COLO668 (cell line): ENCODE data around the gene CRELD2.

Experiments
- DNase-seq: peaks from one replicate; lab custom pipeline; 2025; ENCODE audit not compliant: unreplicated experiment; lab: John Stamatoyannopoulos, UW

Gene CRELD2, protein sequence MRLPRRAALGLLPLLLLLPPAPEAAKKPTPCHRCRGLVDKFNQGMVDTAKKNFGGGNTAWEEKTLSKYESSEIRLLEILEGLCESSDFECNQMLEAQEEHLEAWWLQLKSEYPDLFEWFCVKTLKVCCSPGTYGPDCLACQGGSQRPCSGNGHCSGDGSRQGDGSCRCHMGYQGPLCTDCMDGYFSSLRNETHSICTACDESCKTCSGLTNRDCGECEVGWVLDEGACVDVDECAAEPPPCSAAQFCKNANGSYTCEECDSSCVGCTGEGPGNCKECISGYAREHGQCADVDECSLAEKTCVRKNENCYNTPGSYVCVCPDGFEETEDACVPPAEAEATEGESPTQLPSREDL

DNA sequence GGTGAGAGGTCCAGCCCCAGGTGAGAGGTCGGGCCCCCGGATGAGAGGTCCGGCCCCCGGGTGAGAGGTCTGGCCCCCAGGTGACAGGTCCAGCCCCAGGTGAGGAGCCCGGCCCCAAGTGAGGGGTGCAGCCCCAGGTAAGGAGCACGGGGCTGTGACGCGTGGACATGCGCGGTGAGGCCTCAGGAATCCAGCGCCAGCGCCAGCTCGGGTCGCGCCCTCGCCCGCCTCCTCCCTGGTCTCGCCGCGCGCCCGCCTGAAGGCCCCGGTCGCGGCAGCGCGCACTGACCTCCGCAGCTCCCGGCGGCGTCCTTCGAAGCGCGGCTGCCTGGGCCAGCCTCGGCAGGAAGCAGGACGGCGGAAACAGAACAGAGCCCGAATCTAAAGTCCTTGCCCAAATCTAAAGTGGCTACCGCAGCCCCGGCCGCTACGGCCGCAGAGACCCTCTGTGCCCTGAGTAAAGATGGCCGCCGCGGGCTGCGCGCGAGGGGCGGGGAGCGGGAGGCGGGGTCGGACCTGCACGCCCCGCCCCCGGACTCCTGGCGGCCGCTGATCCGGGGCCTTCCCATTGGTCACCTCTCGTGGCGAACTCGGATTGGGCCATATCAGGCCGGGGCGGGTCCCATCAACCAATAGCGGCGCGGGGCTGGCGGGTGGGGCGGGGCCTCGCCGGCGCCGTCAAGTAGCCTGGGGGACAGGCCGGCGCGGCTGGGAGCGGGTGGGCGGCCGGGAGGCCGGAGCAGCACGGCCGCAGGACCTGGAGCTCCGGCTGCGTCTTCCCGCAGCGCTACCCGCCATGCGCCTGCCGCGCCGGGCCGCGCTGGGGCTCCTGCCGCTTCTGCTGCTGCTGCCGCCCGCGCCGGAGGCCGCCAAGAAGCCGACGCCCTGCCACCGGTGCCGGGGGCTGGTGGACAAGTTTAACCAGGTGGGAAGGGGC lies at the start of gene CRELD2, which contains the start of gene ALG12:
Gene CRELD2 (plus strand): TSS at position 661 of the 937 bp plus-strand sequence. CDS start 136 bp downstream, at position 797.
Gene ALG12 (minus strand): TSS at position 465 of the 937 bp plus-strand sequence. CDS start 4,673 bp downstream, outside the sequence.
- peak; percentile 97 for DNase-seq

DNA sequence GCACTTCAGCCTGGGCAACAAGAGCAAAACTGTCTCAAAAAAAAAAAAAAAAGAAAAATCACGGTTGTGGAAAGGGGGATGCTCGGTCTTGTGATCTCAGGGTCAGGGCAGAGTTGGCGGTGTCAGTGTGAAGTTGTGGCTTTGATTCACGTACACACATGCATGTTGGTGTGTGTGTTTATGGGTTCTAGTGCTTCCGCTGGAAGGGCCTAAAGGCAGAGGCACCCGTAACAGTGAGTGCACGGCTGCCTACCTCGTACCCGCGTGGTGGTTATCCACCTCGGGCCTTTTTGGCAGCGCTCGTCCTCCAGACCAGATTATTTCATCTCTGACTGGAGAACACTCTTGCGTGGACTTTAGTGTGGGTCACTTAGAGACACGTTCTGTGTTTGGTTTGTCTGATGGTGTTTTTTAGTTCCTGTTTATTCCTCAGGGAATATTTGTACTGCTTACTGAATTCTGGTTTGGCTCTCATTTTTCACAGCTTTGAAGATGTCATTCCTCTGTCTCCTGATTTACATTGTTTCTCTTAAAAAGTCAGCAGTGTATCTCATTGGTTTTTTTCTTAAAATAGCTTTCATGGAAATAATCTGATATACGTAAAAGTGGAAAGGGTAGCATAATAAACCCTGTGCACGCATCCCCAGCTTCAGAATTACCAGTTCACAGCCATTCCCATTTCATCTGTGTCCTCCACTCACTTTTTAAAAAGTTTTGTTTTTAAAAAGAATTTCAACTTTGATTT lies 49.2 kb upstream of the CRELD2 start:
- no peak for DNase-seq

DNA sequence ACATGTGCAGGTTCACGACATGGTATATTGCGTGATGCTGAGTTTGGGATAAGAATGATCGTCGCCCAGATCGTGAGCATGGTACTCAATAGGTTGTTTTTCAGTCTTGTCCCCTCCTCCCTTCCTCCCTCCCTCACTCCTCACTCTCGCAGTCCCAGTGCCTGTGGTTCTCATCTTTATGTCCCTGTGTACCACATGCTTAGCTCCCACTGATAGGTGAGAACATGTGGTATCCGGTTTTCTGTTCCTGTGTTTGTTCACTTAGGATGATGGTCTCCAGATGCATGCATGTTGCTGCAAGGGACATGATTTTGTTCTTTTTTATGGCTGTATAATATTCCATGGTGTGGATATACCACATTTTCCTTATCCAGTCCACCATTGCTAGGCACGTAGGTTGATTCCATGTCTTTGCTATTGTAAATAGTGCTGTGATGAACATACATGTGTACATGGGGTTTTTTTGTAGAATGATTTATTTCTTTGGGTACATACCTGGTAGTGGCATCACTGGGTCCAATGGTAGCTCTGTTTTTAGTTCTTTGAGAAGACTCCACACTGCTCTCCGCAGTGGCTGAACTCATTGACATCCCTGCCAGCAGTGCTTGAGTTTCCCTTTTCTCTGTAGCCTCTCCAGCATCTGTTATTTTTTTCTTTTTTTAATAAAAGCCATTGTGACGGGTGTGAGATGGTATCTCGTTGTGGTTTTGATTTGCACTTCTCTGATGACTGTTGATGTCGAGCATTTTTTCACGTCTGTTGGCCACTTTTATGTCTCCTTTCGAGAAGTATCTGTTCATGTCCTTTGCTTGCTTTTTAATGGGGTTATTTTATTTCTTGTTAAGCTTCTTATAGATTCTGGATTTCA lies 48.4 kb upstream of the CRELD2 start:
- DNase-seq: no peak

DNA sequence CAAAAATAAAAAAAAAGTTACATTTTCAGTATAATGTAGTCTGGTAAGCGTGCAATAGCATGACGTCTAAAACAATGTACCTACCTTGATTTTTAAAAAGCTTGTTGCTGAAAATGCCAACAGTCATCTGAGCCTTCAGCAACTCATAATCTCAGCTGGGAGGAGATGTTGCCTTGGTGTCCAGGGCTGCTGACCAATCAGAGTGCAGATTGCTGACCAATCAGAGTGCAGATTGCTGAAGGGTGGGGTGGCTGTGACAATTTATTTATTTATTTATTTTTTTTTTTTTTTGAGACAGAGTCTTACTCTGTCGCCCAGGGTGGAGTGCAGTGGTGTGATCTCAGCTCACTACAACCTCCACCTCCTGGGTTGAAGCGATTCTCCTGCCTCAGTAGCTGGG lies 47.0 kb upstream of the CRELD2 start:
- DNase-seq: no peak

DNA sequence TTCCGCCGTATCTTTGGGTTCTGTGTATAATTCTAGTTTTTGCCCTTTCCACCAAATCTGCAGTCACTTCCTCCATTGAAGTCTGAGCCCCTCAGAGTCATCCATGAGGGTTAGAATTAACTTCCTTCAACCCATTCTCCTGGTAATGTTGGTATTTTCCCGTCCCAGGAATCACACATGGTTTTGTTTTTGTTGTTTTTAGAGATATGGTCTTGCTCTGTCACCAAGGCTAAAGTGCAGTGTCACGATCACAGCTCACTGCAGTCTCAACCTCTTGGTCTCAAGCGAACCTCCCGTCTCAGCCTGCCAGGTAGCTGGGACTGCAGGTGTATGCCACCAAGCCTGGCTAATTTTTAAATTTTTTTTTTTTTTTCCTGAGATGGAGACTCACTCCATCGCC lies 46.1 kb upstream of the CRELD2 start:
- DNase-seq: no peak

DNA sequence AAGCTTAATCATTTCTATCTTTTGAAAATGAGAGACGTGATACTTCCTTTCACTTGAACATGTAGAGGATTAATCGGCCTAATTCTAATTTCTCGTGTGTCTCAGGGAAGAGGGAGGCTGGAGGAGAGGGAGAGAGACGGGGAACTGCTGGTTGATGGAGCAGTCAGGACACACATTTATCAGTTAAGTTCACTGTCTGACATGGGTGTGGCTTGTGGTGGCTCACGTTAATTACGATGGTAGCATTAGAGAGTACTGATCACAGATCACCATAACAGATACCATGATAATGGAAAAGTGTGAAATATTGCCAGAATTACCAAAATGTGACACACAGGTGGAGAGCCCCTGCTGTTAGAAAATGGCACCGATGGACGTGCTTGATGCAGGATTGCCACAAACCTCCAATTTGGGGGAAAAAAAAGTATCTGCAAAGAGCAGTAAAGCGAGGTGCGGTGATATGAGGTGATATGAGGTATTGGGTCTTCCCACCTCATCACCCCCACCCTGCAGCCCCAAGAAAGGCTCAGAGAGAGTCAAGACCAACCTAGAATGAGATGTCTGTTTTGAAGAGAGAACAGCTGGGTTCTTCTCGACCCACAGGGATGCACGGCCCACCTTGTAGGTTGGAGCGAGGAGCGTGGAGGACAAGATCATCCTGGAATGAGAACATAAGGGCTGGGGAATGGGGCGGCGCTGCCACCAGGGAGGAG lies 45.0 kb upstream of the CRELD2 start:
- DNase-seq: no peak

DNA sequence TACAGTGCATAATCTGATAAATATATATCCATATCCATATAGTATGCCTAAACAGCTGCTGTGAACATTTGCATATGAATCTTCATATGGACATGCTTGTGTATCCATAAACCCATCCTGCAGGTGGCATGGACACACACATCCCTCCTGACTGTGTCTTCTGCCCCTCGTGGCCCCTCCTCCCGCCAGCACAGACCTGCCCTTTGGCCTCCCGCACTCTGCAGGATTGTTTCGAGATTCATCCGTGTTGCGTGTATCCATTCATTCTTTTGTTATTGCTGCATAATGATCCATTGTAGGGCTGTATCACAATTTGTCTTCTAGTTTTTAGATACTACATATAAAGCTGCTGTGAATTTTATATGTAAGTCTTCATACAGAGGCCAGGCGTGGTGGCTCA lies 40.8 kb upstream of the CRELD2 start:
- no peak for DNase-seq

DNA sequence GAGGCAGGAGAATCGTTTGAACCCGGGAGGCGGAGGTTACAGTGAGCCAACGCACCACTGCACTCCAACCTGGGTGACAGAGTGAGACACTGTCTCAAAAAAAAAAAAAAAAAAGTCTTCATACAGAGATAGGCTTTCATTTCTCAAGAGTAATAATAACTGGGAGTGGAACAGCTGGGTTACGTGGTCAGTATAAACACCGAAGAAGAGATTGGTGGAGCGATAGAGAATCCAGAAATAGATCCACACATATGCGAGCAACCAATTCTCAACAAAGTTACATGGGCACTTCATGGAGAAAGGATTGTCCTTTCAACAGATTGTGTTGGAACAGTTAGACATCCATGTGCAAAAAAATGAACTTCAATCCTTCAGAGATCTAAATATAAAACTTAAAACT lies 40.2 kb upstream of the CRELD2 start:
- no peak for DNase-seq

DNA sequence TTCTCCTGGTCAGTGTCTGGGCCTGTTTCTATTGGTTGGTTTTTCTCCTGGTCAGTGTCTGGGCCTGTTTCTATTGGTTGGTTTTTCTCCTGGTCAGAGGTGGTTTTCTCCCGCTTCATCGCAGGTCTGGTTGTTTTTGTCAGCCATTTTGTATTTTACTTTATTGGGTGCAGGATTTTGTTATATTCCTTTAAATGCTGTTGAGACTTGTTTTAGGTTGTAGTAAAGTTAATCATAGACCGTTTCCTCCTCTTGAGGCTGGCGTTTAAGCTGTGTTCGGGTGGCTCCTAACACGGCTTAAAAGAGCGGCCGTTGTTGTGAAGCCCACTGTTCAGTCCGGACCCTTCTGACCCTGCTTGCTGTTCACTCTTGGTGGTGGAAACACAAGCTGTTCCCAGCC lies 38.6 kb upstream of the CRELD2 start:
- no peak for DNase-seq

DNA sequence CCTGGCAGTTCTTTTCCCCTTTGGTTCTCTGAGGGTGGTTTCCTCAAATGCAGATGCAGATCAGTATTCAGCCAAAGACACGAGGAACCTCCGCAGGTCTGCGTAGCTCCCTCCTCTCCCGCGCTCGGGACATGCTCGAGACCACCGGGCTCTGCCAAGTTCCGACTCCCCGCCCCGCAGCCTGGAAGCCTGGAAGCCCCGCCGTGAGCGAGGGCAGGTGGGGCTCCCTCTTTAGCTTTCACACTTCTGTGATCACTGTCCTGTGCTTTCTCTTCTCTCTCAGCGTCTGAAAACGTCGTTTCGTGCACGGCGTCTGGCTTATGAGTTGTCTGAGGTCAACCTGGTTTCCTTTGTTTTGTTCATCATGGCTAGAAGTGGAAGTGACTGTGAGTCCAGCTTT lies 38.2 kb upstream of the CRELD2 start:
- no peak for DNase-seq

DNA sequence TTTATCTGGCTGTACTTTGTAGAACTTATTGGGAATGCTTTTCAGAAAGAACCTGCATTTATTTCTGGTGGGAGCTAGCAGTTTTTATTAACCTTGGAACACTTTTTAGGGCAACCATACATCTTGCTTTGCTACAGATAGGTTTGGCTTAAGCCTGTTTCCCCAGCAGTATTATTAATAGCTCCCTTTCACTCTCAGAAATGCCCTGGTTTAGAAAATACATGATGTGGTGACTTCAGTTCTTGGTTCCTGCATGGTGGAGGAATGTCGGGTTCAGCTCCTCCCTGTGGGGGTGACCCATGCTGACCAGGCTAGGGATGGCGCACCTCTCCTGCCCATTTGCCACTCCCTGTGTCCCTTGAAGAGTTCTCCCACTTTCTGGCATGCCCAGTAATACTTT lies 36.6 kb upstream of the CRELD2 start:
- DNase-seq: no peak

DNA sequence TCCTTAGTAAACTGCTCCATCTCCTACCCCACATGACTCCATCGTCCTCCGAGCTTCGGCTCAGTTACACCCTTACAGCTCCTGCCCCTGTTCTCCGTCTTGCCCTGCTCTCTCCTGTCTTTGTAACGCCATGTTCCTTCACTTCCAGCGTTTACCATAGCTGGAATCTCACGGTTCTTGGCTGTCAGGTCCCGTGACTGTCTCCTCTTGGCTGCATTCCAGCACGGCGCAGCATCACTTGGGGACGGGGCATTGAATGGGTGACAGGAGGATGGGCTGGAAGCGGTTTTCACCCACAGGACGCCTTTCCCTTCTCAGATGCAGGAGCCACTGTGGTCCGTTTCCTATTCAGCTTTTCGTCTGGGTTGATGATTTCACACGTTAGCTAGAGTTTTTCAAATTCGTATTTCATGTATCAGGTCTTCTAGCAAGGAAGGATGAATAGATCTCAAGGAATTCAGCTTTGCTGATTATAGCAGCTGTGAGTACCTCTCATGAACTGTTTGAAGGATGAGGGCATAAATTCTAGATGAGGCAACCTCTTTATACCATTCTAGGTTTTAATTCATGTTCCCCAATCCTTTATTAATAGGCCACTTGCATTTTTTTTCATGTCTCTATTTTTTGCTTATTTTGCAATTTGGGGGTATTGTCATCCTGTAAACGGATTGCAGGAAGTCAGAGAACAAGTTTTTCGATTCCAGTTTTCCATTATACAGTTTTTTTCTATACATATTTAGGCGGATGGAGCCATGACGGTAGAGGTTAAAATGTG lies 35.7 kb upstream of the CRELD2 start:
- DNase-seq: no peak

DNA sequence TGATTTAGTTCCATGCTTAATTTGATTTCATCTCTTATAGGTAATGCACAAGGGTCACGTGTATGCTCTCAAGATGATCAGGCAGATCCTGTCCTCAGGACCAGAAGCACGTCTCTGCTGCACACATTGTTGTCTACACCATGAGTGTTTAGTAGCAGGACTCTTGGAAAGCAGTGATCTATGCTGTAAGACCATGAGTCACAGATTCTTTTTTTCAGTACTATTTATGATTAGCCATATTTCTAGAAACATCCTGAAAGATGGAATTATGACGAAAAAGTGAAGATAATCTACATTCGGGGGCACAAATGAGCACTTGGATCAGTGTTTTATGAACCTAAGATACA lies 35.2 kb upstream of the CRELD2 start:
- no peak for DNase-seq

DNA sequence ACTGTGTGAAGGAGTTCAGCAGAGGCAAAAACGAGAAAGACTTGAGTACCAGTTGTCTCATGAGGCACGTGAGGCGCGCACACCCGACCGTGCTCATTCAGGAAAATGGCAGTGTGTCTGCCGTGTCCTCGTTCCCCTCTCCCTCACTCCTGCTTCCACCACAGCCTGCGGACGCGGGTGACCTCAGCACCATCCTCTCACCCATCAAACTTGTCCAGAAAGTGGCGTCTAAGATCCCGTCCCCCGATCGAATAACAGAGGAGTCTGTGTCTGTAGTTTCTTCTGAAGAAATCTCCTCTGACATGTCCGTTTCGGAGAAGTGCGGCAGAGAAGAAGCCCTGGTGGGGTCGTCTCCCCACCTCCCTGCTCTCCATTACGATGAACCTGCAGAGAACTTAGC lies 34.4 kb upstream of the CRELD2 start:
- DNase-seq: no peak

DNA sequence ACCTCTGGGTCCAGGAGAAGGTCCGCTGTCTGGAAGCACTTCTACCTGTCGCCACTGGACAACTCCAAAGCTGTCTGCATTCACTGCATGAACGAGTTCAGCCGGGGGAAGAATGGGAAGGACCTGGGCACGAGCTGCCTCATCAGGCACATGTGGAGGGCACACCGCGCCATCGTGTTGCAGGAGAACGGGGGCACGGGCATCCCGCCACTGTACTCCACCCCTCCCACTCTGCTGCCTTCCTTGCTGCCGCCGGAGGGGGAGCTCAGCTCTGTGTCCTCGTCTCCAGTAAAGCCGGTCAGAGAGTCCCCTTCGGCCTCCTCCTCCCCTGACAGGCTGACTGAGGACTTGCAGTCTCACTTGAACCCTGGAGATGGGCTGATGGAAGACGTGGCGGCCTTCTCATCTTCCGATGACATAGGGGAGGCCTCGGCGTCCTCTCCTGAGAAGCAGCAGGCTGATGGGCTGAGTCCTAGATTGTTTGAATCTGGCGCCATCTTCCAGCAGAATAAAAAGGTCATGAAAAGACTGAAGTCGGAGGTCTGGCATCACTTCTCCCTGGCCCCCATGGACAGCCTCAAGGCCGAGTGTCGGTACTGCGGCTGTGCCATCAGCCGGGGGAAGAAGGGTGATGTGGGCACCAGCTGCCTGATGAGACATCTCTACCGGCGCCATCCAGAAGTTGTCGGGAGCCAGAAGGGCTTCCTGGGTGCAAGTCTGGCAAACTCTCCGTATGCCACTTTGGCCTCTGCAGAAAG lies 33.8 kb upstream of the CRELD2 start:
- DNase-seq: no peak

DNA sequence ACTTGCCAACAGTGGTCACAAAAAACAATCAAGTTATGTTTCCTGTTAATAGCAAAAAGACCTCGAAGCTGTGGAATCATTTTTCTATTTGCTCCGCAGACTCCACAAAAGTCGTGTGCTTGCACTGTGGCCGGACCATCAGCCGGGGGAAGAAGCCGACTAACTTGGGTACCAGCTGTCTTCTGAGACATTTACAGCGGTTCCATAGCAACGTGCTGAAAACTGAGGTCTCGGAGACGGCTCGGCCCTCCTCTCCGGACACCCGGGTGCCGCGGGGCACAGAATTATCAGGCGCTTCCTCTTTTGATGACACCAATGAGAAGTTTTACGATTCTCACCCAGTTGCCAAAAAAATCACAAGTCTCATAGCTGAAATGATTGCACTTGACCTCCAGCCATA lies 33.2 kb upstream of the CRELD2 start:
- DNase-seq: no peak

DNA sequence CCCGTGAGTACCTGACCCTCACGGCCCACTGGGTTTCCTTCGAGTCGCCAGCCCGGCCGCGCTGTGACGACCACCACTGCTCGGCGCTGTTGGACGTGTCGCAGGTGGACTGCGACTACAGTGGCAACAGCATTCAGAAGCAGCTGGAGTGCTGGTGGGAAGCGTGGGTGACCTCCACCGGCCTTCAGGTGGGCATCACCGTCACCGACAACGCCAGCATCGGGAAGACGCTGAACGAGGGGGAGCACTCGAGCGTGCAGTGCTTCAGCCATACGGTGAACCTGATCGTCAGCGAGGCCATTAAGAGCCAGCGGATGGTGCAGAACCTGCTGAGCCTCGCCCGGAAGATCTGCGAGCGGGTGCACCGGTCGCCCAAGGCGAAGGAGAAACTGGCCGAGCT lies 32.6 kb upstream of the CRELD2 start:
- DNase-seq: no peak

DNA sequence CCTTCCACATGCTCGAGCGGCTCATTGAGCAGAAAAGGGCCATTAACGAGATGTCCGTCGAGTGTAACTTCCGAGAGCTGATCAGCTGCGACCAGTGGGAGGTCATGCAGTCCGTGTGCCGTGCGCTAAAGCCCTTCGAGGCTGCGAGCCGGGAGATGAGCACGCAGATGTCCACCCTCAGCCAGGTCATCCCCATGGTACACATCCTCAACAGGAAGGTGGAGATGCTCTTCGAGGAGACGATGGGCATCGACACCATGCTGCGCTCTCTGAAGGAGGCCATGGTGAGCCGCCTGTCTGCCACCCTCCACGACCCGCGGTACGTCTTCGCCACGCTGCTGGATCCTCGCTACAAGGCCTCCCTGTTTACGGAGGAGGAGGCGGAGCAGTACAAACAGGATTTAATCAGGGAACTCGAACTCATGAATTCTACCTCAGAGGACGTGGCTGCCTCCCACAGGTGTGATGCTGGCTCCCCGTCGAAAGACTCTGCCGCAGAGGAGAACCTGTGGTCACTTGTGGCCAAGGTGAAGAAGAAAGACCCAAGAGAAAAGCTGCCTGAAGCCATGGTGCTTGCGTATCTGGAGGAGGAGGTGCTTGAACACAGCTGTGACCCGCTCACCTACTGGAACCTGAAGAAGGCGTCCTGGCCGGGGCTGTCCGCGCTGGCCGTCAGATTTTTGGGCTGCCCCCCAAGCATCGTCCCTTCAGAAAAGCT lies 31.9 kb upstream of the CRELD2 start:
- no peak for DNase-seq
